ENCODE data around the gene STX16.
A peak's percentile ranks its signal among the peaks of the same experiment; 100 is the strongest.

The STX16 gene

DNA sequence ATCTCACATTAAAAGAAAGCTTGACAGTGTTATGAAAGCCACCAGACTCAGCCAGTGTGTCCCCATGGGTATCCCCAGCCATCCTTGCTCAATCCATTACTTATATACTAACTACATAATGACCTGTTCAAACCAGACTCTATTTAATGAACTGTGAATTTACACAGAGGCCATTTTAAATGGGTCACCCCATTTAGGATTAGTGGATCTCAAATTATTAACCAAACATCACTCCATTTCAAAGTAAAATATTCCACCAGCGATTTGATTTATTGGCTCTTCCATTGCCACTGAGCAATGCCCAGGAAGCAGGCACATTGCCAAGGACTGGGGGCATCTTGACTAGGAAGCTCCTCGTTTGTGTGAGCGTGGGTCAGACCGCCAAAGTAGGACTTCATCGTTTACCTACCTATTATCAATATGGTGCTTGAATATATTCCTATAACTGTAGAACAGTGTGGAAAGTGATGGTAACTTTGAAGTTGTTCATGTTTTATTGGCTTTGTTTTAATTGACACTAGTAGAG, 26.1 kb downstream of the STX16 start:
- no peak for DNase-seq
- no peak for ATAC-seq

GRCh38 chr20:58677808-58678207, 26.7 kb downstream of the STX16 start:
- DNase-seq (no peak), ATAC-seq (no peak)

DNA sequence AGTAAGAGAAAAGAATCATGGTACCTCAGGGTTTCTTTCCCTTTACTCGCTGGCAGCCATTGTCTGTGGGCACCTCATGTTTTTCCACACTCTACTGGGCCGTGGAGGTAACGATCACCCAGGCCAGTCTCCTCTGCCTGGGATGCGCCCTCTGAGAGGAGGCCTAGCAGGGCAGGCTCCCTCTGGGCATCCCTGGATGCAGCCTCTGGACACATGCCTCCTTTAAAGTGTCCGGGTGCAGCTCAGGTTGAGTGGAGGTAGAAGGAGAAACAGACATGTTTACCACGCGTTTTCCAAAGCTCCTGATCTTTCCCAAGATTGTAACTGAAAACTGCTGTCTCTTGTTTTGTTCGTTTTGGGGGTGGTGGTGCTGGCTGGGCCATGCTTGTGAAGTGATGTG, 27.7 kb downstream of the STX16 start:
- ATAC-seq (no peak), DNase-seq (no peak)

- ATAC-seq: no peak
- no peak for DNase-seq
These were observed 31.8 kb downstream of the STX16 start for GRCh38 chr20:58682656-58683531.

GRCh38 chr20:58684291-58684690, 33.2 kb downstream of the STX16 start:
- no peak for DNase-seq
- ATAC-seq: no peak

GRCh38 chr20:58685988-58686387, 34.9 kb downstream of the STX16 start:
- no peak for DNase-seq
- ATAC-seq: no peak

GRCh38 chr20:58688414-58688813, 37.3 kb downstream of the STX16 start:
- DNase-seq (no peak), ATAC-seq (no peak)

GRCh38 chr20:58688840-58689239, 37.8 kb downstream of the STX16 start:
- DNase-seq (no peak), ATAC-seq (no peak)

- DNase-seq: no peak
- ATAC-seq: no peak
These were observed 39.5 kb downstream of the STX16 start for GRCh38 chr20:58690396-58691135.

DNA sequence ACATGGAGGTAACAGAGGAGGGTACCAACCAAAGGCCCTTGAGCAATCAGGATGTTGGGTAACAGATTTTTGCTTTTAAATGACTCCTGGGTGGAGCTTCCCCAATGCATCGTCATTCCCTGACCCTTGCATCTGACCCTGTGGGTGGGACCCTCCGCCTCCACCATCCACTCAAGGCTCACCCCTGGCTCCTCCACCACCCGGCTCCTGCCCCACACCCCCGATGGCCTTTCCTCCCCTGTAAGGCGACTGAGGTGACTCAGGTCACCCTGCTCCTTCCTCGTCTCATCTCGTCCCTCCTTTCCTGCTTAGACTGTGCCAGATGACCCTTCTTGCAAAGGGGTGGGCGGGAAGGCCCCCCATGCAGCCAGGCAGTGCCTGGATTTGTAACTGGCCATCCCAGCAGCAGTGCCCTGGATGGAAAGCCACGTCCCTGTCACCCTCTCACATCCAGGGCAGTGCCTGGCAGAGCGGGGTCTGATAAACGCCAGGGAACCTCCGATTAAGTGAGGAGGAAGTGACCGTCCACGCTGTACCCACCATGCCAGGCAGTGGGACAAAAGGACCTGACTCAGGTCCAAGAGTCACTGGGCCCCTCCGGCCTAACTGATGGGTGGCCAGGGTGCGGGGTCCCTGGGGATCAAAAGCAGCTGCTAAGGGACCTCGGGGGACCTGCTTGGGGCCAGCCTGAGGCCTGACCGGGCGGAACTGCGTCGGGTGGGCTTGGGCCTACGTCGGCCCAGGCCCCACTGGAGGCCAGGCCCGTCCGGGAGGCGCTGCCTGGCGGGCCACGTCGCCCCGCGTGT, 40.9 kb downstream of the STX16 start:
- ATAC-seq: no peak

DNA sequence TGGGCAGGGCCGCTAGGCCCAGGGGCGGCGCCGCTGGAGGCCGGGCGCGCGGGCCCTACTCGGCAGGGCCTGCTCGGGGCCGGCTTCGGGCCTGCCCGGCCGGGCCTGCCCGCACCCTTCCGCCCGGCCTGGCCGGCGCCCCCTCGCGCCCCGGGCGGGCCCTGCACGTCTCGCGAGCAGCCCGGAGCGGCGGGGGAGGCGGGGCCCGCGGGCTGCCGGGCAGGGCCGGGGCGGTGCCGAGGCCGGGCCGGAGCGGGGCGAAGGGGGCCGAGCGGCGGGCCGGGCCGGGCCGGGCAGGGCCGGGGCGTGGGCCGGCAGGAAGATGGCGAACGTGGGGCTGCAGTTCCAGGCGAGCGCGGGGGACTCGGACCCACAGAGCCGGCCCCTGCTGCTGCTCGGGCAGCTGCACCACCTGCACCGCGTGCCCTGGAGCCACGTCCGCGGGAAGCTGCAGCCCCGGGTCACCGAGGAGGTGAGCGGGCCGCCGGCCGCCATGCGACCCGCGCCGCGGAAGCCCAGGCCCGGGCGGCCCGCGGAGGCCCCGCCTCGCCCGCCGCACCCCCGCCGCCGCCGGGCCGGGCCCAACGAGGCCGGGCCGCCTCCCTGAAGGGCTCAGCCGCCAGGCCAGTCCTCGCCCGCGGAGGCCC, 41.6 kb downstream of the STX16 start, which contains the start of gene NPEPL1:
NPEPL1 (plus strand) TSS at position 222 of the 647 bp plus-strand sequence; CDS start at position 323, 101 bp downstream.
- ATAC-seq (peak; percentile 95), DNase-seq (peak; percentile 78)

More for the DNA sequence above, 40.9 kb downstream of the STX16 start:
- DNase-seq: peak; percentile 9

GRCh38 chr20:58693226-58694006, 42.3 kb downstream of the STX16 start:
- peak; percentile 31 for DNase-seq
- peak; percentile 19 for ATAC-seq

DNA sequence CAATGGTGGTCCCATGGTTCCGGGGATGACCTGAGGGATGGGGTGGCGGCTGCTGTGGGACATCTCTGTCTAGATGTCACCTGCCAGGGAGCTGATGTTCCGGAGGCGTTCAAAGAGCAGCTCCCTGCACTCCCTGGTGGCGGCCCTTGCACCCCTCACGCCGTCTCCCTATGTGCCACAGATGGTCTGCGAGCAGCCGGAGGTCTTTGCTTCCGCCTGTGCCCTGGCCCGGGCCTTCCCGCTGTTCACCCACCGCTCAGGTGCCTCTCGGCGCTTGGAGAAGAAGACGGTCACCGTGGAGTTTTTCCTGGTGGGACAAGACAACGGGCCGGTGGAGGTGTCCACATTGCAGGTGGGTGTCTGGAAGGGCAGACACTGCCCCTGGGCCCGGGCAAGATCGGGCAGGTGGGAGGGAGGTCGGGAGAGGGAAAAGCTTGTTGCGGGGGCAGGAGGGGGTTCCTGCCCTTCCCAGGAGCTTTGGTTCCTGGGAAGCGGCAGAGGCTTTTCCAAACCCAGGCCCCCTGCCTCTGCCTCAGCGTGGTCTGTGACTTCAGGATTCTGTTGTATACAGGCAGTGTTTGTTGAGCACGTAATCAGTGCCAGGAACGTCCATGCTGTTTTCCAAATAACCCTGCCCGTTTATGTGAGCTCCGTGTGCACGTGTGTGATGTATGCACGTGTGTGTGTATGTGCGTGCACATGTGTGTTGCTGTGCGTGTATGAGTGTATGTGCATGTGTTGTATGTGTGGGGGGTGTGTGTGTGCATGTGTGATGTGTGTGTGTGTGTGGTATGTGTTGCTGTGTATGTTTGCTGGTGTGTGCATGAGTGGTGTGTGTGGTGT, 43.4 kb downstream of the STX16 start:
- no peak for DNase-seq
- no peak for ATAC-seq

GRCh38 chr20:58695084-58695722, 44.1 kb downstream of the STX16 start:
- DNase-seq (peak; percentile 0), ATAC-seq (no peak)

DNA sequence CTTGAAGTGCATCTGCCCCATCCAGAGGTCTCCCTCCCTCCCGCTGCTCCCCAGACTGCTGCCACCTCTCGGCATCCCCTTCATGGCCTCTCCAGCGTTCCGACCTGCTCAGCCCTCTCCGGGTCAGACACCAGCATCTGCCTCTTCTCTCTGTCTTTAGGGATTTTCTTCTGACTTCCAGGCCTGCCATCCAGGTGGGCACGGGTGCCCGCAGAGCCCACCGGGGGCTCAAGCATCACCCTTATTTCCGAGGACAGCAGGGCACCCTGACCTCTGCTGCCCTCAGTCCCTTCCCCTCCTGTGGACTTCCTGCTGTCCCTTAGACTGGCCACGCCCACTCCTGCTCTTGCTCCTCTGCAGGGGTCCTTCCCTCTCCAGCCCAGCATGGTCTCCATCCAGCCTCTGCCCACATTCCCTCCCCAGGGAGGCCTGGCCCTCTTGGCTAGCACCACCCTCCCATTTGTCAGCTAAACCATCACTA, 44.9 kb downstream of the STX16 start:
- ATAC-seq: no peak
- no peak for DNase-seq

DNA sequence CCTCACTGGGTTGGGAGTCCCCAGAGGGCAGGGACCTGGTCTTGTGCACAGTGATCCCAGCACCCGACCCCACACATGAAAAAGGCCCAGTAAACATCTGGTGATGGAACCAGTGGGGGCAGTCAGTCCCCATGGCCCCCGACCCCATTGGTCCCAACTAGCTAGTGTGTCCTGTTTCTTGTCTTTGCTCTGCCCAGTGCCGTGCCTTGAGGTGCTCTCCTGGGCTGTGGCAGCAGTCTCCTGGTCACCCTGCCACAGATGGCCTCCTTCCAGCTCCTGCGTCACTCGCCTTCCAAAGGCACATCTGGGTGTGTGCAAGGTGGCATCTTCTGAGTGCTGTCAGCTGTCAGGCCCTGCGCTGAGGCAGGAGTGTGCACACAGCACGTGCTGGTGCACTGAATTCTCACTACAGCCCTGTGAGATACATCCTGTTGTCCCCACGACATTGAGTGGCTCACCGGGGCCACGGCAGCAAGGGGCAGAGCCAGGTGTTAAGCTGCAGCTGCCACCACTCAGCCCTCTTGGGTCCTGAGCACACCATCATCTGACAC, 45.4 kb downstream of the STX16 start:
- no peak for DNase-seq
- no peak for ATAC-seq

DNA sequence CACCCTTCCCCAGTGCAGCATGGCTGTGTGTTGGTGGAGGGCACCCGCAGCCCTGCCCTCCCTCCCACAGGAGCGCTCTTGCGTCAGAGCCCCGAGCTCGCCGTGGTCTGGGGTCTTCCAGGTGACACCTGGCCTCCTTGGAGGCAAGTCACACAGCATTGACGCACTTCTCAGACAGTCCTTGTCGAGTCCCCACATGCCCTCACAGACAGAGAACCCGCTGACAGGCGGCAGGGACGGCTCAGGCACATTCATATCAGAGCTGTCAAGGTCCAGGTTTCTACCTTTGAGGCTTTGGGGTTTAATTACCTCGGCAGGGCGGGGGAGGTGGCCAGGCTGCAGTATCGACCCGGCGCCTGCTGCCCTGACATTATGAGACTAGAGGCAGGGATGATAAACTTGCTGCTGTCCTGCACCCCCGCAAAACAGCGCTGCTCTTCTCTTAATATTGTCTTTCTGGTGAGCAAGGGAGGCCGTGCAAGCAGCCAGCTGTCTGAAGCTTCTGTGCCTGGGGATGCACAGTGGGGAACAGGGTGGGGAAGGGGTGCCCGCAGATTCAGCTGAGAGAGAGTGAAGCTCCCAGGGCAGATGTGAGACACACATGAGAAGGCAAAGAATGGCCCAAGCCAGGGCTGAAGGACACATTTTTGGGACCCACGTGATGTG, 46.3 kb downstream of the STX16 start:
- DNase-seq: no peak
- ATAC-seq: no peak

All from stimulated activated naive CD8-positive, alpha-beta T cell treated with anti-CD3 and anti-CD28 coated beads, Interleukin-15, Interleukin-2, amounts not matched to agents 100 U/mL and 50 U/mL, for 24 hours (primary cell).